ENCODE measurements around the gene PDE3A. TPM values are rescaled to one million over a fixed set of nuclear protein-coding genes. Genes with fewer than 3 reads are reported as not detected.
"Not testable (repeated sequence)": the region's sequence is repeated elsewhere in the genome, so short reads cannot be mapped to it uniquely, and the experiment has no call there.

PDE3A gene
- total RNA-seq, 5 donors from 2014 or later (not counting 1 experiment from before 2014, with no cell fraction given), result 0.03 to 0.10 (median 0.09) TPM; not detected in 2

GRCh38 chr12:20382117-20382516 is 13.8 kb downstream of the PDE3A start:
- no peak overlapping the region for H3K27ac ChIP-seq (ENCODE audit: low read length)
- POLR2A ChIA-PET, result no interaction called here
- CTCF ChIA-PET, result no interaction called here
- ATAC-seq (replicated peaks in 1 of 4) (no peak), DNase-seq (no peak)
- no peaks in the 10 kb centered on the region for H3K9me3 ChIP-seq
- no CpG with 5 or more reads among the region's 2 CpGs for WGBS (ENCODE audit: insufficient coverage)
- no peaks in the 10 kb centered on the region for H3K36me3 Mint-ChIP-seq
- no peaks in the 10 kb centered on the region for H3K27me3 Mint-ChIP-seq
- no peak overlapping the region for H3K4me3 Mint-ChIP-seq
- no peak overlapping the region for H3K27ac Mint-ChIP-seq
- H3K36me3 ChIP-seq (ENCODE audit: control insufficient read depth in 2 of 2, extremely low read depth in 1 of 2, insufficient read depth in 1 of 2, low read length in 1 of 2), result no peaks in the 10 kb centered on the region
- no peak overlapping the region for H3K4me3 ChIP-seq (ENCODE audit: control insufficient read depth in 1 of 2, extremely low read depth in 1 of 2, low read length in 1 of 2)
- no peaks in the 10 kb centered on the region for H3K4me1 ChIP-seq (ENCODE audit: control insufficient read depth in 1 of 2, extremely low read depth in 1 of 2, insufficient read depth in 2 of 2, low read length in 2 of 2)
- no peaks in the 10 kb centered on the region for H3K4me1 Mint-ChIP-seq
- H3K9me3 Mint-ChIP-seq, result peaks cover 0 to 12% (median 2%) of the 10 kb centered on the region in 3 donors
- H3K27me3 ChIP-seq (replicated peaks in 1 of 2; ENCODE audit: control insufficient read depth in 2 of 2, extremely low read depth in 1 of 2, insufficient read depth in 2 of 2, low read length in 1 of 2), result no peaks in the 10 kb centered on the region

- POLR2A ChIA-PET, result no interaction called here
- no peaks in the 10 kb centered on the region for H3K4me1 Mint-ChIP-seq
- H3K36me3 Mint-ChIP-seq, result no peaks in the 10 kb centered on the region
- 61% methylated on average over 2 of the region's 2 CpGs for WGBS (ENCODE audit: insufficient coverage)
- peaks cover 0 to 12% (median 4%) of the 10 kb centered on the region in 3 donors for H3K9me3 Mint-ChIP-seq
- Histone ChIP-seq H3K9me3 (no peaks in the 10 kb centered on the region), H3K27ac (ENCODE audit: low read length) (no peak overlapping the region), H3K27me3 (replicated peaks in 1 of 2; ENCODE audit: control insufficient read depth in 2 of 2, extremely low read depth in 1 of 2, insufficient read depth in 2 of 2, low read length in 1 of 2) (no peaks in the 10 kb centered on the region), H3K4me3 (ENCODE audit: control insufficient read depth in 1 of 2, extremely low read depth in 1 of 2, low read length in 1 of 2) (no peak overlapping the region), H3K36me3 (ENCODE audit: control insufficient read depth in 2 of 2, extremely low read depth in 1 of 2, insufficient read depth in 1 of 2, low read length in 1 of 2) (no peaks in the 10 kb centered on the region), H3K4me1 (ENCODE audit: control insufficient read depth in 1 of 2, extremely low read depth in 1 of 2, insufficient read depth in 2 of 2, low read length in 2 of 2) (no peaks in the 10 kb centered on the region)
- no peak overlapping the region for H3K27ac Mint-ChIP-seq
- DNase-seq (no peak), ATAC-seq (replicated peaks in 1 of 4) (no peak)
- no peak overlapping the region for H3K4me3 Mint-ChIP-seq
- CTCF ChIA-PET, result no interaction called here
- H3K27me3 Mint-ChIP-seq, result no peaks in the 10 kb centered on the region
Observed at GRCh38 chr12:20383612-20384011, 15.3 kb downstream of the PDE3A start.

GRCh38 chr12:20384836-20385235 is 16.5 kb downstream of the PDE3A start:
- H3K9me3 ChIP-seq; H3K27ac ChIP-seq (ENCODE audit: low read length); POLR2A ChIA-PET; H3K4me1 ChIP-seq (ENCODE audit: control insufficient read depth in 1 of 2, extremely low read depth in 1 of 2, insufficient read depth in 2 of 2, low read length in 2 of 2); H3K4me3 Mint-ChIP-seq; H3K36me3 Mint-ChIP-seq; H3K27me3 ChIP-seq (replicated peaks in 1 of 2; ENCODE audit: control insufficient read depth in 2 of 2, extremely low read depth in 1 of 2, insufficient read depth in 2 of 2, low read length in 1 of 2); H3K4me1 Mint-ChIP-seq; H3K27ac Mint-ChIP-seq; CTCF ChIA-PET; H3K36me3 ChIP-seq (ENCODE audit: control insufficient read depth in 2 of 2, extremely low read depth in 1 of 2, insufficient read depth in 1 of 2, low read length in 1 of 2); H3K27me3 Mint-ChIP-seq; DNase-seq; H3K4me3 ChIP-seq (ENCODE audit: control insufficient read depth in 1 of 2, extremely low read depth in 1 of 2, low read length in 1 of 2); ATAC-seq (replicated peaks in 1 of 4): not testable (repeated sequence)
- WGBS (ENCODE audit: insufficient coverage), result 100% methylated on average over 2 of the region's 6 CpGs
- peaks cover 0 to 12% (median 4%) of the 10 kb centered on the region in 3 donors for H3K9me3 Mint-ChIP-seq

DNA sequence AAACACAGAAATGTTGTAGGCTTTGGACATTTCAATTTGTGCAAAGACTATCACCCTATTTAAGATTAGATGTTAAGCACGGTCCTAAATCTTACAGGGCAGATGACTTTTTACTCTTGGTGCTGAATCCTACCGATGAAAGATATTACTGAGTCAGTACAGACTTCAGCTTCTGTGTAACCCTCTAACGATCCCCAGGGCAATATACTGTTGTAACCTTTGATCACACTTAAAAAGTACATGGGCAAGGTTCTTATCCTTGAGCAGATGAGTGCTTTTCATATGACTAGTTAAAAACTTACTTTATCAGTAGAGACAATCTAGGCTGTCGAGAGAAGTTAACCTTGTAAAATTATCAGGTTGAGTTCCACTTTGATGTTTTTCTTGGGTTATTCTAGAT is 22.5 kb downstream of the PDE3A start:
- CTCF ChIA-PET, result interaction anchor here in 1 of 2 donors (0.7 kb wide), 1 partner anchor 799 kb away, joined by 3 read pairs; no protein-coding TSS in a partner anchor
- no peaks in the 10 kb centered on the region for H3K4me1 Mint-ChIP-seq
- no peaks in the 10 kb centered on the region for H3K36me3 ChIP-seq (ENCODE audit: control insufficient read depth in 2 of 2, extremely low read depth in 1 of 2, insufficient read depth in 1 of 2, low read length in 1 of 2)
- POLR2A ChIA-PET, result no interaction called here
- H3K36me3 Mint-ChIP-seq, result no peaks in the 10 kb centered on the region
- H3K27me3 Mint-ChIP-seq, result no peaks in the 10 kb centered on the region
- no peaks in the 10 kb centered on the region for H3K4me1 ChIP-seq (ENCODE audit: control insufficient read depth in 1 of 2, extremely low read depth in 1 of 2, insufficient read depth in 2 of 2, low read length in 2 of 2)
- WGBS (ENCODE audit: insufficient coverage), result no CpG with 5 or more reads among the region's 4 CpGs
- DNase-seq (no peak), ATAC-seq (replicated peaks in 1 of 4) (no peak)
- no peak overlapping the region for H3K27ac Mint-ChIP-seq
- peaks cover 0 to 10% (median 4%) of the 10 kb centered on the region in 3 donors for H3K9me3 Mint-ChIP-seq
- H3K4me3 ChIP-seq (ENCODE audit: control insufficient read depth in 1 of 2, extremely low read depth in 1 of 2, low read length in 1 of 2), result no peak overlapping the region
- H3K27ac ChIP-seq (ENCODE audit: low read length), result no peak overlapping the region
- no peaks in the 10 kb centered on the region for H3K27me3 ChIP-seq (replicated peaks in 1 of 2; ENCODE audit: control insufficient read depth in 2 of 2, extremely low read depth in 1 of 2, insufficient read depth in 2 of 2, low read length in 1 of 2)
- H3K4me3 Mint-ChIP-seq, result no peak overlapping the region
- H3K9me3 ChIP-seq, result no peaks in the 10 kb centered on the region

DNA sequence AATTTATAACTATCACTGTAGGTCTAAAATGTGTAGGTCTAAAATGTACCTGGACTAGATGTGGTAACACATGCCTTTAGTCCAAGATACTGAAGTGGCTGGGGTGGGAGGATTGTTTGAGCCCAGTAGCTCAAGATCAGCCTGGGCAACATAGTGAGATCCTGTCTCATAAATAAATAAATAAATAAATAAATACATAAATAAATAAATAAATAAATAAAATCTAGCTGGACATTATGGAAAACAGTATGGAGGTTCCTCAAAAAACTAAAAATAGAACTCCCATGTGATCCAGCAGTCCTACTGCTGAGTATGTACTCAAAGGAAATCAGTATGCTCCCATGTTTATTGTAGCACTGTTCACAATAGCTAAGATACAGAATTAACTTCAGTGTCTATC is 24.0 kb downstream of the PDE3A start:
- Mint-ChIP-seq H3K9me3 (peaks cover 0 to 7% (median 0%) of the 10 kb centered on the region in 3 donors), H3K27me3 (no peaks in the 10 kb centered on the region)
- ATAC-seq (replicated peaks in 1 of 4), result no peak

DNA sequence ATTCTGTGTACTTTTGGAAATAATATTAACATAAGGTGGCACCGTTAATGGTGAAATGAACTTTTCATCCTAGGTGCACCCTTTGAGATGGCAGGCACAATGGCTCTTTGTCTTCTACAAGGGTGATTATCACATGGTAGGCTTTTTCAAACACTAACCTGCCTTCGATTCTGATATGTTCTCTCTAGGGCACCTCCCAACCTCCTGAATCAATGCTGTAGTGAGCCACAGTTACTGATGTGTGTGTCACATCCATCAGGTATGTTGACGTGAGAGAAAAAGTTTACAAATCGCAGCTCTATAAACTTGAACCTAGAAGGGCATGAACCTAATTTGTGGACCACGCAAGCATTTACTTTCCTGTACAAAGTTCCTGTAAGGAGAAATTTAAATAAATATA is 25.4 kb downstream of the PDE3A start:
- H3K4me1 ChIP-seq (ENCODE audit: control insufficient read depth in 1 of 2, extremely low read depth in 1 of 2, insufficient read depth in 2 of 2, low read length in 2 of 2), result no peaks in the 10 kb centered on the region
- no peaks in the 10 kb centered on the region for H3K36me3 ChIP-seq (ENCODE audit: control insufficient read depth in 2 of 2, extremely low read depth in 1 of 2, insufficient read depth in 1 of 2, low read length in 1 of 2)
- H3K27me3 ChIP-seq (replicated peaks in 1 of 2; ENCODE audit: control insufficient read depth in 2 of 2, extremely low read depth in 1 of 2, insufficient read depth in 2 of 2, low read length in 1 of 2), result no peaks in the 10 kb centered on the region
- H3K27ac ChIP-seq (ENCODE audit: low read length), result no peak overlapping the region
- DNase-seq, result no peak
- no peak overlapping the region for H3K4me3 Mint-ChIP-seq
- no peaks in the 10 kb centered on the region for H3K4me1 Mint-ChIP-seq
- POLR2A ChIA-PET, result no interaction called here
- no peak for ATAC-seq (replicated peaks in 1 of 4)
- no peaks in the 10 kb centered on the region for H3K27me3 Mint-ChIP-seq
- H3K27ac Mint-ChIP-seq, result no peak overlapping the region
- no peaks in the 10 kb centered on the region for H3K36me3 Mint-ChIP-seq
- H3K9me3 Mint-ChIP-seq, result peaks cover 0 to 7% (median 0%) of the 10 kb centered on the region in 3 donors
- CTCF ChIA-PET, result no interaction called here
- no peak overlapping the region for H3K4me3 ChIP-seq (ENCODE audit: control insufficient read depth in 1 of 2, extremely low read depth in 1 of 2, low read length in 1 of 2)
- WGBS (ENCODE audit: insufficient coverage), result 80% methylated on average over 3 of the region's 5 CpGs
- no peaks in the 10 kb centered on the region for H3K9me3 ChIP-seq

More for the DNA sequence above, 24.0 kb downstream of the PDE3A start:
- Mint-ChIP-seq H3K36me3 (no peaks in the 10 kb centered on the region), H3K4me1 (no peaks in the 10 kb centered on the region), H3K4me3 (no peak overlapping the region), H3K27ac (no peak overlapping the region)
- no peak for DNase-seq
- H3K27ac ChIP-seq (ENCODE audit: low read length), result no peak overlapping the region
- H3K36me3 ChIP-seq (ENCODE audit: control insufficient read depth in 2 of 2, extremely low read depth in 1 of 2, insufficient read depth in 1 of 2, low read length in 1 of 2), result no peaks in the 10 kb centered on the region
- H3K4me3 ChIP-seq (ENCODE audit: control insufficient read depth in 1 of 2, extremely low read depth in 1 of 2, low read length in 1 of 2), result no peak overlapping the region
- H3K27me3 ChIP-seq (replicated peaks in 1 of 2; ENCODE audit: control insufficient read depth in 2 of 2, extremely low read depth in 1 of 2, insufficient read depth in 2 of 2, low read length in 1 of 2), result no peaks in the 10 kb centered on the region
- ChIA-PET CTCF (no interaction called here), POLR2A (no interaction called here)
- H3K9me3 ChIP-seq, result no peaks in the 10 kb centered on the region
- no peaks in the 10 kb centered on the region for H3K4me1 ChIP-seq (ENCODE audit: control insufficient read depth in 1 of 2, extremely low read depth in 1 of 2, insufficient read depth in 2 of 2, low read length in 2 of 2)
